Measurements from ENCODE around the gene SVOPL. TPM values are rescaled to one million over a fixed set of nuclear protein-coding genes. Genes with fewer than 3 reads are reported as not detected.

SVOPL gene
- total RNA-seq, 1 donor from 2014 or later: not detected

DNA sequence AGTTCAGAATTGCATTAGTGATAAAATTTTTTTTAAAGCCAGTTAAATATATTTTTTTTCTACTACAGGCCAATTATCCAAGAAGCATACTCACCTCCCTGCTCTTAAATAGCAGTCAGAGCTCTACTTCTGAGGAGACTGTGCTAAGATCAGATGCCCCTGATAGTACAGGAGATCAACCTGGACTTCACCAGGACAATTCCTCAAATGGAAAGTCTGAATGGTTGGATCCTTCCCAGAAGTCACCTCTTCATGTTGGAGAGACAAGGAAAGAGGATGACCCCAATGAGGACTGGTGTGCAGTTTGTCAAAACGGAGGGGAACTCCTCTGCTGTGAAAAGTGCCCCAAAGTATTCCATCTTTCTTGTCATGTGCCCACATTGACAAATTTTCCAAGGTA is 122.0 kb downstream of the SVOPL start:
- Mint-ChIP-seq H3K36me3 (ENCODE audit: unreplicated experiment) (peaks cover 60% of the 10 kb centered on the region), H3K4me1 (ENCODE audit: unreplicated experiment) (no peaks in the 10 kb centered on the region), H3K4me3 (ENCODE audit: unreplicated experiment) (no peak overlapping the region), H3K27ac (ENCODE audit: unreplicated experiment) (no peak overlapping the region), H3K9me3 (ENCODE audit: unreplicated experiment) (peaks cover 7% of the 10 kb centered on the region), H3K27me3 (ENCODE audit: unreplicated experiment) (no peaks in the 10 kb centered on the region)
- TF ChIP-seq, protein P1, sequence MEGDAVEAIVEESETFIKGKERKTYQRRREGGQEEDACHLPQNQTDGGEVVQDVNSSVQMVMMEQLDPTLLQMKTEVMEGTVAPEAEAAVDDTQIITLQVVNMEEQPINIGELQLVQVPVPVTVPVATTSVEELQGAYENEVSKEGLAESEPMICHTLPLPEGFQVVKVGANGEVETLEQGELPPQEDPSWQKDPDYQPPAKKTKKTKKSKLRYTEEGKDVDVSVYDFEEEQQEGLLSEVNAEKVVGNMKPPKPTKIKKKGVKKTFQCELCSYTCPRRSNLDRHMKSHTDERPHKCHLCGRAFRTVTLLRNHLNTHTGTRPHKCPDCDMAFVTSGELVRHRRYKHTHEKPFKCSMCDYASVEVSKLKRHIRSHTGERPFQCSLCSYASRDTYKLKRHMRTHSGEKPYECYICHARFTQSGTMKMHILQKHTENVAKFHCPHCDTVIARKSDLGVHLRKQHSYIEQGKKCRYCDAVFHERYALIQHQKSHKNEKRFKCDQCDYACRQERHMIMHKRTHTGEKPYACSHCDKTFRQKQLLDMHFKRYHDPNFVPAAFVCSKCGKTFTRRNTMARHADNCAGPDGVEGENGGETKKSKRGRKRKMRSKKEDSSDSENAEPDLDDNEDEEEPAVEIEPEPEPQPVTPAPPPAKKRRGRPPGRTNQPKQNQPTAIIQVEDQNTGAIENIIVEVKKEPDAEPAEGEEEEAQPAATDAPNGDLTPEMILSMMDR (IDR thresholded peaks at IDR 0.05): no peak
- DNase-seq (ENCODE audit: extremely low spot score, unreplicated experiment): no peak

- peaks cover 7% of the 10 kb centered on the region for H3K9me3 Mint-ChIP-seq (ENCODE audit: unreplicated experiment)
- no peak for DNase-seq (ENCODE audit: extremely low spot score, unreplicated experiment)
- no peak overlapping the region for H3K27ac Mint-ChIP-seq (ENCODE audit: unreplicated experiment)
- no peaks in the 10 kb centered on the region for H3K27me3 Mint-ChIP-seq (ENCODE audit: unreplicated experiment)
- H3K4me1 Mint-ChIP-seq (ENCODE audit: unreplicated experiment): no peaks in the 10 kb centered on the region
- TF ChIP-seq, protein P1 (IDR thresholded peaks at IDR 0.05): no peak
- peaks cover 61% of the 10 kb centered on the region for H3K36me3 Mint-ChIP-seq (ENCODE audit: unreplicated experiment)
- no peak overlapping the region for H3K4me3 Mint-ChIP-seq (ENCODE audit: unreplicated experiment)
Observed at GRCh38 chr7:138575897-138576428, 125.2 kb downstream of the SVOPL start.

GRCh38 chr7:138573741-138574140 is 127.4 kb downstream of the SVOPL start:
- no peak overlapping the region for H3K27ac Mint-ChIP-seq (ENCODE audit: unreplicated experiment)

DNA sequence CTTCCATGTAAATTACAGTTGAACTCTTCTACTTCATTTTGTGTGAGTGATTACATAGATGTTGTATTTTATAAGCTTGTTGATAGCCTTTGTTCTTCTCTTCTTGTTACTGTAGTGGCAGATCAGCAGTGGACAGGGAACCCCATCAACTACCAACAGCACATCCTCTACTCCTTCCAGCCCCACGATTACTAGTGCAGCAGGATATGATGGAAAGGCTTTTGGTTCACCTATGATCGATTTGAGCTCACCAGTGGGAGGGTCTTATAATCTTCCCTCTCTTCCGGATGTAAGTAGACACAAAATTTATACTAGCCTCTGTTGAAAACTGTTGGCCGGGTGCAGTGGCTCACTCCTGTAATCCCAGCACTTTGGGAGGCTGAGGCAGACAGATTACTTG is 130.4 kb downstream of the SVOPL start:
- no peaks in the 10 kb centered on the region for H3K27me3 Mint-ChIP-seq (ENCODE audit: unreplicated experiment)
- H3K4me3 Mint-ChIP-seq (ENCODE audit: unreplicated experiment): no peak overlapping the region
- TF ChIP-seq, protein P1 (IDR thresholded peaks at IDR 0.05): no peak
- no peak overlapping the region for H3K27ac Mint-ChIP-seq (ENCODE audit: unreplicated experiment)
- DNase-seq (ENCODE audit: extremely low spot score, unreplicated experiment): no peak
- H3K9me3 Mint-ChIP-seq (ENCODE audit: unreplicated experiment): peaks cover 9% of the 10 kb centered on the region
- peaks cover 64% of the 10 kb centered on the region for H3K36me3 Mint-ChIP-seq (ENCODE audit: unreplicated experiment)
- H3K4me1 Mint-ChIP-seq (ENCODE audit: unreplicated experiment): no peaks in the 10 kb centered on the region

More at GRCh38 chr7:138573741-138574140, 127.4 kb downstream of the SVOPL start:
- H3K36me3 Mint-ChIP-seq (ENCODE audit: unreplicated experiment): peaks cover 60% of the 10 kb centered on the region
- no peak overlapping the region for H3K4me3 Mint-ChIP-seq (ENCODE audit: unreplicated experiment)
- TF ChIP-seq, protein P1 (IDR thresholded peaks at IDR 0.05): no peak
- no peak for DNase-seq (ENCODE audit: extremely low spot score, unreplicated experiment)
- peaks cover 7% of the 10 kb centered on the region for H3K9me3 Mint-ChIP-seq (ENCODE audit: unreplicated experiment)
- no peaks in the 10 kb centered on the region for H3K27me3 Mint-ChIP-seq (ENCODE audit: unreplicated experiment)
- no peaks in the 10 kb centered on the region for H3K4me1 Mint-ChIP-seq (ENCODE audit: unreplicated experiment)

DNA sequence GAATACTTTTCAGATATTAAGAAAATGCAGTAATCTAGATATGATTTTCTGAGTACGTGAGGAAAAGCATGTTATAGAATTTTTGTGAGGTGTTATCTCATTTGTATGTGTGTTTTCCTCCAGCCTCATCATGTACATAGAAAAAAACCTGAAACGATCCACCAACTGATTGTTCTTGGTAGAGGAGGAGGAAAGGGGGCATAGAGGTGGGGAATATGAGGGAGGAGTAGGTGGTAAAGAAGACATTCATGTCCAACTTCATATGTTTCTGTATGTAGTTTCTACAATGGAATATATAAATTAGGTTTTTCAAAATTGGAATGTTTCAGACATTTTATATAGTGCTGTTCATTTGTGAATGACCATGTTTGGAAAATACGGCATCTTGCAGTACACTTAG is 131.7 kb downstream of the SVOPL start:
- Mint-ChIP-seq H3K27ac (ENCODE audit: unreplicated experiment) (no peak overlapping the region), H3K4me1 (ENCODE audit: unreplicated experiment) (no peaks in the 10 kb centered on the region), H3K4me3 (ENCODE audit: unreplicated experiment) (no peak overlapping the region), H3K9me3 (ENCODE audit: unreplicated experiment) (peaks cover 22% of the 10 kb centered on the region), H3K27me3 (ENCODE audit: unreplicated experiment) (no peaks in the 10 kb centered on the region), H3K36me3 (ENCODE audit: unreplicated experiment) (peaks cover 71% of the 10 kb centered on the region)
- no peak for DNase-seq (ENCODE audit: extremely low spot score, unreplicated experiment)
- TF ChIP-seq, protein P1 (IDR thresholded peaks at IDR 0.05): no peak
